ENCODE measurements around the gene BCL2L1.

- TF ChIP-seq EZH2 (IDR thresholded peaks at IDR 0.05; ENCODE audit: low read length, missing control alignments), result no peak
- TF ChIP-seq, protein P1, sequence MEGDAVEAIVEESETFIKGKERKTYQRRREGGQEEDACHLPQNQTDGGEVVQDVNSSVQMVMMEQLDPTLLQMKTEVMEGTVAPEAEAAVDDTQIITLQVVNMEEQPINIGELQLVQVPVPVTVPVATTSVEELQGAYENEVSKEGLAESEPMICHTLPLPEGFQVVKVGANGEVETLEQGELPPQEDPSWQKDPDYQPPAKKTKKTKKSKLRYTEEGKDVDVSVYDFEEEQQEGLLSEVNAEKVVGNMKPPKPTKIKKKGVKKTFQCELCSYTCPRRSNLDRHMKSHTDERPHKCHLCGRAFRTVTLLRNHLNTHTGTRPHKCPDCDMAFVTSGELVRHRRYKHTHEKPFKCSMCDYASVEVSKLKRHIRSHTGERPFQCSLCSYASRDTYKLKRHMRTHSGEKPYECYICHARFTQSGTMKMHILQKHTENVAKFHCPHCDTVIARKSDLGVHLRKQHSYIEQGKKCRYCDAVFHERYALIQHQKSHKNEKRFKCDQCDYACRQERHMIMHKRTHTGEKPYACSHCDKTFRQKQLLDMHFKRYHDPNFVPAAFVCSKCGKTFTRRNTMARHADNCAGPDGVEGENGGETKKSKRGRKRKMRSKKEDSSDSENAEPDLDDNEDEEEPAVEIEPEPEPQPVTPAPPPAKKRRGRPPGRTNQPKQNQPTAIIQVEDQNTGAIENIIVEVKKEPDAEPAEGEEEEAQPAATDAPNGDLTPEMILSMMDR (conservative IDR thresholded peaks at IDR 0.05 in 1 of 2, IDR thresholded peaks at IDR 0.05 in 1 of 2; ENCODE audit: low read depth in 1 of 2, low read length in 2 of 2), result no peak
Observed at GRCh38 chr20:31701591-31701990, 21.1 kb downstream of the BCL2L1 start.
